ENCODE data around the gene MSI2.

MSI2 gene

GRCh38 chr17:57625957-57626356 is 369.6 kb downstream of the MSI2 start:
- H3K9me3 ChIP-seq (ENCODE audit: insufficient read depth, low read depth, low read length), result no peaks in the 10 kb centered on the region
- no CpG with 5 or more reads among the region's 9 CpGs for WGBS (ENCODE audit: extremely low coverage, insufficient coverage, insufficient read length)

GRCh38 chr17:57626520-57627210 is 370.3 kb downstream of the MSI2 start:
- H3K4me2 ChIP-seq (ENCODE audit: low read length), result no peak overlapping the region
- no peaks in the 10 kb centered on the region for H3K27me3 ChIP-seq (ENCODE audit: insufficient read depth, low read length)
- H3K4me3 ChIP-seq (ENCODE audit: low read depth, low read length), result no peak overlapping the region
- H3K14ac ChIP-seq (ENCODE audit: low read length), result peak overlapping the region; percentile 17
- H2BK5ac ChIP-seq (ENCODE audit: low read depth, low read length, poor library complexity), result no peak overlapping the region
- peaks cover 26 to 28% of the 10 kb centered on the region in 2 experiments for H3K36me3 ChIP-seq (ENCODE audit: control insufficient read depth in 1 of 2, insufficient read depth in 2 of 2, low read length in 2 of 2)
- H3K79me1 ChIP-seq (ENCODE audit: low read length), result peaks cover 25% of the 10 kb centered on the region
- no peak overlapping the region for H4K12ac ChIP-seq (ENCODE audit: low read depth, low read length)
- H3K4me1 ChIP-seq (ENCODE audit: control insufficient read depth in 1 of 2, insufficient read depth in 2 of 2, low read length in 2 of 2), result peaks cover 30 to 31% of the 10 kb centered on the region in 2 experiments
- H4K8ac ChIP-seq (ENCODE audit: low read depth, low read length), result no peak overlapping the region
- peak overlapping the region; percentile 23 for H4K91ac ChIP-seq (ENCODE audit: low read depth, low read length)
- H2AK5ac ChIP-seq (ENCODE audit: low read length), result no peak overlapping the region
- no peaks in the 10 kb centered on the region for H3K9me3 ChIP-seq (ENCODE audit: insufficient read depth, low read depth, low read length)
- H3K27ac ChIP-seq (ENCODE audit: low read depth, low read length), result no peak overlapping the region
- no CpG with 5 or more reads among the region's 16 CpGs for WGBS (ENCODE audit: extremely low coverage, insufficient coverage, insufficient read length)
- peak overlapping the region; percentile 25 for H2BK12ac ChIP-seq (ENCODE audit: low read length)
- no peak for DNase-seq
- no peak overlapping the region for H3K4ac ChIP-seq (ENCODE audit: low read depth, low read length)
- peaks cover 2% of the 10 kb centered on the region for H3K79me2 ChIP-seq (ENCODE audit: control insufficient read depth, insufficient read depth, low read length, poor library complexity)
- H2AFZ ChIP-seq (ENCODE audit: insufficient read depth, low read length, poor library complexity), result no peak overlapping the region
- peak overlapping the region; percentile 38 for H3K18ac ChIP-seq (ENCODE audit: low read length)
- H3K23ac ChIP-seq (ENCODE audit: low read length), result no peak overlapping the region
- peak overlapping the region; percentile 4 for H2BK120ac ChIP-seq (ENCODE audit: insufficient read depth, low read length, poor library complexity)
- no peak overlapping the region for H3K9ac ChIP-seq (ENCODE audit: low read length)

More at GRCh38 chr17:57625957-57626356, 369.6 kb downstream of the MSI2 start:
- Histone ChIP-seq H4K8ac (ENCODE audit: low read depth, low read length) (peak overlapping the region; percentile 43), H2AFZ (ENCODE audit: insufficient read depth, low read length, poor library complexity) (no peak overlapping the region), H3K27me3 (ENCODE audit: insufficient read depth, low read length) (no peaks in the 10 kb centered on the region), H2AK5ac (ENCODE audit: low read length) (peak overlapping the region; percentile 9), H3K18ac (ENCODE audit: low read length) (peak overlapping the region; percentile 45), H4K91ac (ENCODE audit: low read depth, low read length) (peak overlapping the region; percentile 23), H3K79me1 (ENCODE audit: low read length) (peaks cover 26% of the 10 kb centered on the region), H3K4ac (ENCODE audit: low read depth, low read length) (peak overlapping the region; percentile 43), H4K12ac (ENCODE audit: low read depth, low read length) (no peak overlapping the region), H3K23ac (ENCODE audit: low read length) (no peak overlapping the region), H3K4me2 (ENCODE audit: low read length) (no peak overlapping the region), H3K79me2 (ENCODE audit: control insufficient read depth, insufficient read depth, low read length, poor library complexity) (peaks cover 2% of the 10 kb centered on the region), H3K9ac (ENCODE audit: low read length) (no peak overlapping the region), H2BK120ac (ENCODE audit: insufficient read depth, low read length, poor library complexity) (peak overlapping the region; percentile 64), H3K14ac (ENCODE audit: low read length) (peak overlapping the region; percentile 44), H2BK5ac (ENCODE audit: low read depth, low read length, poor library complexity) (peak overlapping the region; percentile 18), H3K4me1 (ENCODE audit: control insufficient read depth in 1 of 2, insufficient read depth in 2 of 2, low read length in 2 of 2) (peaks cover 30 to 33% of the 10 kb centered on the region in 2 experiments), H3K4me3 (ENCODE audit: low read depth, low read length) (no peak overlapping the region), H3K27ac (ENCODE audit: low read depth, low read length) (no peak overlapping the region), H3K36me3 (ENCODE audit: control insufficient read depth in 1 of 2, insufficient read depth in 2 of 2, low read length in 2 of 2) (peaks cover 23 to 29% of the 10 kb centered on the region in 2 experiments), H2BK12ac (ENCODE audit: low read length) (peak overlapping the region; percentile 69)
- no peak for DNase-seq

GRCh38 chr17:57627591-57627990 is 371.3 kb downstream of the MSI2 start:
- peaks cover 2% of the 10 kb centered on the region for H3K79me2 ChIP-seq (ENCODE audit: control insufficient read depth, insufficient read depth, low read length, poor library complexity)
- peaks cover 31 to 34% of the 10 kb centered on the region in 2 experiments for H3K36me3 ChIP-seq (ENCODE audit: control insufficient read depth in 1 of 2, insufficient read depth in 2 of 2, low read length in 2 of 2)
- H3K27ac ChIP-seq (ENCODE audit: low read depth, low read length), result no peak overlapping the region
- no peak for DNase-seq
- H3K4ac ChIP-seq (ENCODE audit: low read depth, low read length), result no peak overlapping the region
- no CpG with 5 or more reads among the region's 10 CpGs for WGBS (ENCODE audit: extremely low coverage, insufficient coverage, insufficient read length)
- H4K91ac ChIP-seq (ENCODE audit: low read depth, low read length), result no peak overlapping the region
- H3K4me2 ChIP-seq (ENCODE audit: low read length), result no peak overlapping the region
- peaks cover 17% of the 10 kb centered on the region for H3K79me1 ChIP-seq (ENCODE audit: low read length)
- H2BK120ac ChIP-seq (ENCODE audit: insufficient read depth, low read length, poor library complexity), result no peak overlapping the region
- no peak overlapping the region for H3K18ac ChIP-seq (ENCODE audit: low read length)
- H2BK5ac ChIP-seq (ENCODE audit: low read depth, low read length, poor library complexity), result no peak overlapping the region
- H3K23ac ChIP-seq (ENCODE audit: low read length), result no peak overlapping the region
- H3K27me3 ChIP-seq (ENCODE audit: insufficient read depth, low read length), result no peaks in the 10 kb centered on the region
- H2AK5ac ChIP-seq (ENCODE audit: low read length), result no peak overlapping the region
- H4K12ac ChIP-seq (ENCODE audit: low read depth, low read length), result no peak overlapping the region
- H3K9ac ChIP-seq (ENCODE audit: low read length), result no peak overlapping the region
- no peak overlapping the region for H3K14ac ChIP-seq (ENCODE audit: low read length)
- no peaks in the 10 kb centered on the region for H3K9me3 ChIP-seq (ENCODE audit: insufficient read depth, low read depth, low read length)
- H2BK12ac ChIP-seq (ENCODE audit: low read length), result no peak overlapping the region
- no peak overlapping the region for H3K4me3 ChIP-seq (ENCODE audit: low read depth, low read length)
- H3K4me1 ChIP-seq (ENCODE audit: control insufficient read depth in 1 of 2, insufficient read depth in 2 of 2, low read length in 2 of 2), result peaks cover 22 to 23% of the 10 kb centered on the region in 2 experiments
- no peak overlapping the region for H4K8ac ChIP-seq (ENCODE audit: low read depth, low read length)
- no peak overlapping the region for H2AFZ ChIP-seq (ENCODE audit: insufficient read depth, low read length, poor library complexity)

GRCh38 chr17:57628421-57628820 is 372.1 kb downstream of the MSI2 start:
- no peak overlapping the region for H3K9ac ChIP-seq (ENCODE audit: low read length)
- no peak overlapping the region for H3K4me3 ChIP-seq (ENCODE audit: low read depth, low read length)
- H2AK5ac ChIP-seq (ENCODE audit: low read length), result no peak overlapping the region
- H2BK12ac ChIP-seq (ENCODE audit: low read length), result no peak overlapping the region
- H3K79me1 ChIP-seq (ENCODE audit: low read length), result peaks cover 12% of the 10 kb centered on the region
- no peak overlapping the region for H3K23ac ChIP-seq (ENCODE audit: low read length)
- no peak overlapping the region for H4K12ac ChIP-seq (ENCODE audit: low read depth, low read length)
- H3K18ac ChIP-seq (ENCODE audit: low read length), result no peak overlapping the region
- no peak overlapping the region for H2BK120ac ChIP-seq (ENCODE audit: insufficient read depth, low read length, poor library complexity)
- H2AFZ ChIP-seq (ENCODE audit: insufficient read depth, low read length, poor library complexity), result no peak overlapping the region
- no peak overlapping the region for H4K91ac ChIP-seq (ENCODE audit: low read depth, low read length)
- no peak overlapping the region for H4K8ac ChIP-seq (ENCODE audit: low read depth, low read length)
- peaks cover 36 to 39% of the 10 kb centered on the region in 2 experiments for H3K36me3 ChIP-seq (ENCODE audit: control insufficient read depth in 1 of 2, insufficient read depth in 2 of 2, low read length in 2 of 2)
- no peak for DNase-seq
- no peak overlapping the region for H2BK5ac ChIP-seq (ENCODE audit: low read depth, low read length, poor library complexity)
- no peak overlapping the region for H3K4ac ChIP-seq (ENCODE audit: low read depth, low read length)
- H3K4me2 ChIP-seq (ENCODE audit: low read length), result no peak overlapping the region
- peaks cover 17 to 18% of the 10 kb centered on the region in 2 experiments for H3K4me1 ChIP-seq (ENCODE audit: control insufficient read depth in 1 of 2, insufficient read depth in 2 of 2, low read length in 2 of 2)
- H3K9me3 ChIP-seq (ENCODE audit: insufficient read depth, low read depth, low read length), result no peaks in the 10 kb centered on the region
- no peaks in the 10 kb centered on the region for H3K27me3 ChIP-seq (ENCODE audit: insufficient read depth, low read length)
- H3K27ac ChIP-seq (ENCODE audit: low read depth, low read length), result no peak overlapping the region
- no peak overlapping the region for H3K14ac ChIP-seq (ENCODE audit: low read length)
- peaks cover 2% of the 10 kb centered on the region for H3K79me2 ChIP-seq (ENCODE audit: control insufficient read depth, insufficient read depth, low read length, poor library complexity)
- WGBS (ENCODE audit: extremely low coverage, insufficient coverage, insufficient read length), result no CpG with 5 or more reads among the region's 9 CpGs
